Uterus (tissue), 4 donors: Measurements from ENCODE around the gene BOLA3. TPM values are rescaled to one million over a fixed set of nuclear protein-coding genes. Genes with fewer than 3 reads are reported as not detected.

Experiments used
- DNase-seq, 2 donors: peaks; one replicate each; pipeline ENCODE4 v3.0.0-alpha.2; 2019 to 2020
- H3K27ac ChIP-seq, 2 donors: fragments of 200-600 bp; sonication (generic); 1 replicate in 1 of 2; 2 replicates in 1 of 2; pipeline ENCODE4 v1.5.1; 2016 to 2018
- H3K27me3 ChIP-seq, 2 donors: fragments of 200-600 bp; sonication (generic); one replicate each; pipeline ENCODE4 v1.5.1; 2018 to 2019; ENCODE audit warnings: control low read depth in 1 of 2
- H3K36me3 ChIP-seq, 2 donors: fragments of 200-600 bp; sonication (generic); one replicate each; pipeline ENCODE4 v1.5.1; 2019; ENCODE audit warnings: control low read depth in 1 of 2
- H3K4me1 ChIP-seq, 2 donors: fragments of 200-600 bp; sonication (generic); one replicate each; pipeline ENCODE4 v1.5.1; 2018 to 2019; ENCODE audit warnings: control low read depth in 1 of 2
- H3K4me3 ChIP-seq, 2 donors: fragments of 200-600 bp; sonication (generic); 1 replicate in 1 of 2; 2 replicates in 1 of 2; pipeline ENCODE4 v1.5.1; 2018 to 2019; ENCODE audit warnings: mild to moderate bottlenecking in 1 of 2
- H3K9me3 ChIP-seq, 2 donors: fragments of 200-600 bp; sonication (generic); one replicate each; pipeline ENCODE4 v1.5.1; 2019; ENCODE audit warnings: control low read depth in 1 of 2
- POLR2A ChIP-seq, 2 donors: fragments of 450-650 bp; IDR thresholded peaks; one replicate each; pipeline ENCODE4 v1.6.1; 2016; ENCODE audit warnings: antibody characterized with exemption in 2 of 2, mild to moderate bottlenecking in 1 of 2, moderate library complexity in 1 of 2
- intact Hi-C: fragments of 100-400 bp; cut with DNase I; formaldehyde crosslinking; loops from one replicate; pipeline ENCODE4 v1.15.1; 2023; ENCODE audit warnings: low total_unique reads
- total RNA-seq, 4 donors: library from RNA; depleted of rRNA in 3 of 4; stranded (reverse); fragments of >200 nt in 3 of 4; gene quantifications; one replicate each; pipeline versions ENCODE4 v1.1.0 to v1.2.4, GENCODE V29; 2014 to 2023
- TF ChIP-seq, protein P1 (sequence below), 4 experiments: fragments of 200-600 bp in 2 of 4; fragments of 450-650 bp in 2 of 4; sonication (generic) in 2 of 4; IDR thresholded peaks; one replicate each; pipeline ENCODE4 v1.5.1; 2016 to 2019; ENCODE audit warnings: antibody characterized with exemption in 4 of 4, mild to moderate bottlenecking in 2 of 4, moderate library complexity in 1 of 4
- donor health status: DM: yes; HTN: yes; CAD: no.

The BOLA3 gene
- total RNA-seq, 4 donors from 2014 or later = 9.1 to 54.4 (median 16.1) TPM

- peak; percentile 97 to 98 for DNase-seq
- H3K27me3 ChIP-seq = no peaks in the 10 kb centered on the region
- no peaks in the 10 kb centered on the region for H3K36me3 ChIP-seq
- H3K4me3 ChIP-seq = peak within 1 kb of the TSS; percentile 74 to 87
- peak within 1 kb of the TSS; percentile 91 to 96 for H3K27ac ChIP-seq
- TF ChIP-seq POLR2A (IDR thresholded peaks at IDR 0.05) = peak; percentile 90 to 92
- TF ChIP-seq, protein P1, sequence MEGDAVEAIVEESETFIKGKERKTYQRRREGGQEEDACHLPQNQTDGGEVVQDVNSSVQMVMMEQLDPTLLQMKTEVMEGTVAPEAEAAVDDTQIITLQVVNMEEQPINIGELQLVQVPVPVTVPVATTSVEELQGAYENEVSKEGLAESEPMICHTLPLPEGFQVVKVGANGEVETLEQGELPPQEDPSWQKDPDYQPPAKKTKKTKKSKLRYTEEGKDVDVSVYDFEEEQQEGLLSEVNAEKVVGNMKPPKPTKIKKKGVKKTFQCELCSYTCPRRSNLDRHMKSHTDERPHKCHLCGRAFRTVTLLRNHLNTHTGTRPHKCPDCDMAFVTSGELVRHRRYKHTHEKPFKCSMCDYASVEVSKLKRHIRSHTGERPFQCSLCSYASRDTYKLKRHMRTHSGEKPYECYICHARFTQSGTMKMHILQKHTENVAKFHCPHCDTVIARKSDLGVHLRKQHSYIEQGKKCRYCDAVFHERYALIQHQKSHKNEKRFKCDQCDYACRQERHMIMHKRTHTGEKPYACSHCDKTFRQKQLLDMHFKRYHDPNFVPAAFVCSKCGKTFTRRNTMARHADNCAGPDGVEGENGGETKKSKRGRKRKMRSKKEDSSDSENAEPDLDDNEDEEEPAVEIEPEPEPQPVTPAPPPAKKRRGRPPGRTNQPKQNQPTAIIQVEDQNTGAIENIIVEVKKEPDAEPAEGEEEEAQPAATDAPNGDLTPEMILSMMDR (IDR thresholded peaks at IDR 0.05) = peak in 2 of 4 experiments; percentile 5 to 25
- no peaks in the 10 kb centered on the region for H3K9me3 ChIP-seq
- H3K4me1 ChIP-seq = peaks cover 0 to 6% of the 10 kb centered on the region in 2 donors
- intact Hi-C loops = no loop called here
Observed at GRCh38 chr2:74178211-74179062, 30.7 kb upstream of the BOLA3 start, which contains the start of gene MOB1A. TSS of gene MOB1A (minus strand) at chr2:74178879. CDS start at chr2:74178674, 205 bp downstream.

DNA sequence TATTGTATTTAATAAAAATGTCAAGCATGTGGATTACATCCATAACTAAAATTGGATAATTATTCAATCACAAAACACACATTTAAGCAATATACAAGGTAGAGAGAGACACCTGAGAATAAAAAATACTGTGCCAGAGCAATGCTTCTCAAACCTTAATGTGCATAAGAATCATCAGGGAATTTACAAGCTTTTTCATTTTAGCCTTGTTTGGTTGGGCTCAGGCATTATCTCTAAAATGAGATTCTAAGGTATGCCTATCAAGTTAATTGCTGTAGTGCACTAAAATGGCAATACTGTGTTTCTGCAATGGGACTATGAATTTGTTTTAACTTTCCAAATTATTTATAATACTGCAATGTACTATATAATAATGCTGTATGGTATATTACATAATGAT is 30.0 kb upstream of the BOLA3 start:
- Histone ChIP-seq H3K4me1 (peaks cover 0 to 6% of the 10 kb centered on the region in 2 donors), H3K4me3 (peak overlapping the region; percentile 74 to 87), H3K27me3 (no peaks in the 10 kb centered on the region), H3K27ac (peak overlapping the region; percentile 91 to 96), H3K36me3 (no peaks in the 10 kb centered on the region), H3K9me3 (no peaks in the 10 kb centered on the region)
- no peak for TF ChIP-seq POLR2A (IDR thresholded peaks at IDR 0.05)
- TF ChIP-seq, protein P1 (IDR thresholded peaks at IDR 0.05) = no peak
- intact Hi-C loops = no loop called here
- DNase-seq = no peak

DNA sequence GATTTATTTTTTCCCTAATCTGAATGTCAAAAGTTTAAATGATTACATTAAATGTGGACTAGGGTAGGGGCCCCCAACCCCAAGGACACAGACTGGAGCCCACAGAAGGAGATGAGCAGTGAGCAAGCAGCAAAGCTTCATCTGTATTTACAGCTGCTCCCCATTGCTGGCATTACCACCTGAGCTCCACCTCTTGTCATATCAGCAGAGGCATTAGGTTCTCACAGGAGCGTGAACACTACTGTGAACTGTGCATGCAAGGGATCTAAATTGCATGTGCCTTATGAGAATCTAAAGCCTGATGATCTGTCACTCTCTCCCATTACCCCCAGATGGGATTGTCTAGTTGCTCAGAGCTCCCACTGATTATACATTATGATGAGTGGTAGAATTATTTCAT is 27.2 kb upstream of the BOLA3 start:
- Histone ChIP-seq H3K4me3 (no peak overlapping the region), H3K27me3 (no peaks in the 10 kb centered on the region), H3K4me1 (peaks cover 0 to 6% of the 10 kb centered on the region in 2 donors), H3K36me3 (no peaks in the 10 kb centered on the region), H3K9me3 (no peaks in the 10 kb centered on the region), H3K27ac (no peak overlapping the region)
- TF ChIP-seq, protein P1 (IDR thresholded peaks at IDR 0.05) = no peak
- no peak for TF ChIP-seq POLR2A (IDR thresholded peaks at IDR 0.05)
- intact Hi-C loops = no loop called here
- DNase-seq = no peak

DNA sequence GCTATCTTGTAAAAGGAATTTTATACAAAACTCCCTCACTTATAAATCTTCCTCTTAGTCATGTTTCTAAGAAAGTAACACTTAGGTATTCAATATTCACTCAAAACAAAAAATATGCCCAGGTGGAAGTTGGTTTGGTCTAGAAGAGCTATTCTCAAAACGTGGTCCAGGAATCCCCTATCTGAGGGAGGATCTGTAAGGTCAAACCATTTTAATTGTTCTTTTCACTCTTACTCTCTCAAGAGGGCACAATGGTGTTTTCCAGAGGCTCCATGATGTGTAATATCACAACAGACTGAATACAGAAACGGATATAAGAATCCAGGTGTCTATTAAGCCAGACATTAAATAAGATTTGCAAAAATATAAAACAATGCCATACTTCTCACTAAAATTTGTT is 21.0 kb upstream of the BOLA3 start:
- TF ChIP-seq POLR2A (IDR thresholded peaks at IDR 0.05) = no peak
- TF ChIP-seq, protein P1 (IDR thresholded peaks at IDR 0.05) = no peak
- no peak for DNase-seq
- H3K4me1 ChIP-seq = no peaks in the 10 kb centered on the region
- intact Hi-C loops = no loop called here
- no peak overlapping the region for H3K4me3 ChIP-seq
- no peak overlapping the region for H3K27ac ChIP-seq
- no peaks in the 10 kb centered on the region for H3K27me3 ChIP-seq
- H3K36me3 ChIP-seq = no peaks in the 10 kb centered on the region
- H3K9me3 ChIP-seq = no peaks in the 10 kb centered on the region

- no peak for DNase-seq
- Histone ChIP-seq H3K27me3 (no peaks in the 10 kb centered on the region), H3K4me3 (no peak overlapping the region), H3K4me1 (no peaks in the 10 kb centered on the region), H3K9me3 (no peaks in the 10 kb centered on the region), H3K27ac (no peak overlapping the region), H3K36me3 (no peaks in the 10 kb centered on the region)
- TF ChIP-seq, protein P1 (IDR thresholded peaks at IDR 0.05) = no peak
- TF ChIP-seq POLR2A (IDR thresholded peaks at IDR 0.05) = no peak
- intact Hi-C loops = no loop called here
Observed at GRCh38 chr2:74164761-74165160, 17.0 kb upstream of the BOLA3 start.
